Neural crest cell (in vitro differentiated cells): Measurements from ENCODE around the gene ANKRD31. TPM values are rescaled to one million over a fixed set of nuclear protein-coding genes. Genes with fewer than 3 reads are reported as not detected.
"Not testable (repeated sequence)": the region's sequence is repeated elsewhere in the genome, so short reads cannot be mapped to it uniquely, and the experiment has no call there.

ENCODE experiments used
- DNase-seq: peaks from one replicate; pipeline ENCODE4 v3.0.0; 2021; ENCODE audit warnings: low read depth, mixed read lengths, low spot score
- H3K27ac Mint-ChIP-seq: one replicate; pipeline ENCODE4 v1.8.0; 2021; ENCODE audit warnings: mild to moderate bottlenecking, mixed read lengths; ENCODE audit not compliant: unreplicated experiment
- H3K27me3 Mint-ChIP-seq: 2 replicates; pipeline ENCODE4 v1.8.0; 2021; ENCODE audit warnings: low read depth, mild to moderate bottlenecking, mixed read lengths
- H3K36me3 Mint-ChIP-seq: 2 replicates; pipeline ENCODE4 v1.8.0; 2021; ENCODE audit warnings: low read depth, mild to moderate bottlenecking, mixed read lengths
- H3K4me1 Mint-ChIP-seq: 2 replicates; pipeline ENCODE4 v1.8.0; 2021; ENCODE audit warnings: mixed read lengths
- H3K4me3 Mint-ChIP-seq: one replicate; pipeline ENCODE4 v1.8.0; 2021; ENCODE audit warnings: mild to moderate bottlenecking, mixed read lengths
- H3K9me3 Mint-ChIP-seq: 2 replicates; pipeline ENCODE4 v1.8.0; 2021; ENCODE audit warnings: mixed read lengths
- total RNA-seq: library from RNA; stranded (reverse); gene quantifications from 2 replicates; pipeline ENCODE4 v1.2.1, GENCODE V29; 2021
- TF ChIP-seq, protein P1 (sequence below): fragments of 200-600 bp; sonication (generic); conservative IDR thresholded peaks from 2 replicates; pipeline ENCODE4 v1.5.0; 2021; ENCODE audit warnings: antibody characterized with exemption, mild to moderate bottlenecking

Gene ANKRD31
- total RNA-seq, 1 donor from 2014 or later: 0.51 TPM

DNA sequence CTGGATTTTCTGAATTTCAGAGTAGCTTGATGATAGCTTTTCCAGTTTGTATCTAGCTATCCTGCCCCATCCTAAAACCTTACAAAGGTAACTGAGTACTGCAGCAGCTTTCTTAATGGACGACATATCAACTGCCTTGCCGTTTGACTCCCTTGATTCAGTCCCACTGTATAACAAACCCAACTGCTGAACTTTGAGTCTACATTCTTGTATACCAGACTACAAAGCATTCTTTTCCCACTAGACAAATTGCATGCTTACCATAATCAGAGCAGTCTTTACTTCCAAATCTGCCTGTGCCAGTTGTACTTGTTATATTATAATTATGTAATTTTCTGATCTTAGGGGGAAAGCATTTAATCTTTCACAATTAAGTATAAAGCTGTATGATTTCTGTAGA lies 47.3 kb downstream of the ANKRD31 start:
- Mint-ChIP-seq H3K9me3 (no peaks in the 10 kb centered on the region), H3K36me3 (no peaks in the 10 kb centered on the region), H3K27ac (no peak overlapping the region), H3K4me3 (no peak overlapping the region), H3K27me3 (no peaks in the 10 kb centered on the region), H3K4me1 (no peaks in the 10 kb centered on the region)
- DNase-seq: no peak
- TF ChIP-seq, protein P1, sequence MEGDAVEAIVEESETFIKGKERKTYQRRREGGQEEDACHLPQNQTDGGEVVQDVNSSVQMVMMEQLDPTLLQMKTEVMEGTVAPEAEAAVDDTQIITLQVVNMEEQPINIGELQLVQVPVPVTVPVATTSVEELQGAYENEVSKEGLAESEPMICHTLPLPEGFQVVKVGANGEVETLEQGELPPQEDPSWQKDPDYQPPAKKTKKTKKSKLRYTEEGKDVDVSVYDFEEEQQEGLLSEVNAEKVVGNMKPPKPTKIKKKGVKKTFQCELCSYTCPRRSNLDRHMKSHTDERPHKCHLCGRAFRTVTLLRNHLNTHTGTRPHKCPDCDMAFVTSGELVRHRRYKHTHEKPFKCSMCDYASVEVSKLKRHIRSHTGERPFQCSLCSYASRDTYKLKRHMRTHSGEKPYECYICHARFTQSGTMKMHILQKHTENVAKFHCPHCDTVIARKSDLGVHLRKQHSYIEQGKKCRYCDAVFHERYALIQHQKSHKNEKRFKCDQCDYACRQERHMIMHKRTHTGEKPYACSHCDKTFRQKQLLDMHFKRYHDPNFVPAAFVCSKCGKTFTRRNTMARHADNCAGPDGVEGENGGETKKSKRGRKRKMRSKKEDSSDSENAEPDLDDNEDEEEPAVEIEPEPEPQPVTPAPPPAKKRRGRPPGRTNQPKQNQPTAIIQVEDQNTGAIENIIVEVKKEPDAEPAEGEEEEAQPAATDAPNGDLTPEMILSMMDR: no peak

DNA sequence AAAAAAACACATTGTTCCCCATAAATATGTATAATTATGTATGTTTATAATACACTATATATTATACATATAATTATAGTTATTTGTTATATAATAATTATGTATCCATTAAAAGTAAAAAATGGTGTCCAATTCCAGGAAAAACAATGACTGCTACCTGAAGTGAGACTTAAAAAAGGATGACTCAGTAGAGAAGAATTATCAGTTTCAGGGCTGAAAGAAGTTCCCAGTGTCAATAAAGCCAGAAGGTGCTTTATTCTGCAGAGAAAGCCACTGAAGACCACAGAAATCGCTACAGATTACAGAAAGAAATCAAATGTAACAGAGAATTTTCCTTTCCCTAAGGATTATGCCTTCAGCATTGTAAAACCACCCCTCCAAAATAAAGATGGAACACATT lies 50.9 kb downstream of the ANKRD31 start:
- Mint-ChIP-seq H3K27me3 (peaks cover 3% of the 10 kb centered on the region), H3K36me3 (no peaks in the 10 kb centered on the region), H3K27ac (no peak overlapping the region), H3K9me3 (no peaks in the 10 kb centered on the region), H3K4me3 (no peak overlapping the region), H3K4me1 (no peaks in the 10 kb centered on the region)
- TF ChIP-seq, protein P1: no peak
- no peak for DNase-seq

DNA sequence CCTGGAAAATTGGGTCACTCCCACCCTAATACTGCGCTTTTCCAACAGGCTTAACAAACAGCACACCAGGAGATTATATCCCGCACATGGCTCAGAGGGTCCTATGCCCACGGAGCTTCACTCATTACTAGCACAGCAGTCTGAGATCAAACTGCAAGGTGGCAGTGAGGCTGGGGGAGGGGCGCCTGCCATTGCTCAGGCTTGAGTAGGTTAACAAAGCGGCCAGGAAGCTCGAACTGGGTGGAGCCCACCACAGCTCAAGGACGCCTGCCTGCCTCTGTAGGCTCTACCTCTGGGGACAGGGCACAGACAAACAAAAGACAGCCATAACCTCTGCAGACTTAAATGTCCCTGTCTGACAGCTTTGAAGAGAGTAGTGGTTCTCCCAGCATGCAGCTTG lies 60.7 kb downstream of the ANKRD31 start:
- H3K36me3 Mint-ChIP-seq: peaks cover 23% of the 10 kb centered on the region
- H3K27me3 Mint-ChIP-seq, H3K27ac Mint-ChIP-seq, H3K4me3 Mint-ChIP-seq, H3K9me3 Mint-ChIP-seq, H3K4me1 Mint-ChIP-seq, DNase-seq: not testable (repeated sequence)

DNA sequence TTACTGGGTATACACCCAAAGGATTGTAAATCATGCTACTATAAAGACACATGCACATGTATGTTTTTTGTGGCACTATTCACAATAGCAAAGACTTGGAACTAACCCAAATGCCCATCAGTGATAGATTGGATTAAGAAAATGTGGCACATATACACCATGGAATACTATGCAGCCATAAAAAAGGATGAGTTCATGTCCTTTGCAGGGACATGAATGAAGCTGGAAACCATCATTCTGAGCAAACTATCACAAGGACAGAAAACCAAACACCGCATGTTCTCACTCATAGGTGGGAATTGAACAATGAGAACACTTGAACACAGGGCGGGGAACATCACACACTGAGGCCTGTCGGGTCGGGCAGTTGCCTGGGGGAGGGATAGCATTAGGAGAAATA lies 61.8 kb downstream of the ANKRD31 start:
- not testable (repeated sequence) for H3K4me3 Mint-ChIP-seq, H3K9me3 Mint-ChIP-seq, H3K4me1 Mint-ChIP-seq, H3K27me3 Mint-ChIP-seq, DNase-seq, H3K27ac Mint-ChIP-seq
- peaks cover 23% of the 10 kb centered on the region for H3K36me3 Mint-ChIP-seq

DNA sequence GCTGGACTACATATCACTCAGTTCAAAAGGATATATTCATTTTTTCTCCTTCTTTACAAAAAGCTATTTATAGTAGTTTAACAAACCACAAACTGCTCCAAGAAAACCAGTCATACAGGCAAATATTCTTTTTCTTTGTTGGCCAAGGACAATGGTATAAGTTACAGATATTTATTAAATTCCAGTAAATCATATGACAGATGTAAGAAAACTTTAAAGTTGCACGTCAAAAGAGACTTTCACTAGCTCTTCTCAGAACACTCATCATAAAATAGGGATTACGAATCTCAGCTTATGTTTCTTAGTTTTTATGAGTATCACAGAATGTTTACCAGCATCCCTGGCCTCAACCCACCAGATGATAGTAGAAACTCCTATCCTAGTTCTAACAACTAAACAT lies 67.2 kb downstream of the ANKRD31 start:
- H3K27me3 Mint-ChIP-seq: no peaks in the 10 kb centered on the region
- H3K36me3 Mint-ChIP-seq: peaks cover 14% of the 10 kb centered on the region
- TF ChIP-seq, protein P1: no peak
- H3K27ac Mint-ChIP-seq: no peak overlapping the region
- peaks cover 7% of the 10 kb centered on the region for H3K9me3 Mint-ChIP-seq
- DNase-seq: no peak
- no peaks in the 10 kb centered on the region for H3K4me1 Mint-ChIP-seq
- H3K4me3 Mint-ChIP-seq: no peak overlapping the region

DNA sequence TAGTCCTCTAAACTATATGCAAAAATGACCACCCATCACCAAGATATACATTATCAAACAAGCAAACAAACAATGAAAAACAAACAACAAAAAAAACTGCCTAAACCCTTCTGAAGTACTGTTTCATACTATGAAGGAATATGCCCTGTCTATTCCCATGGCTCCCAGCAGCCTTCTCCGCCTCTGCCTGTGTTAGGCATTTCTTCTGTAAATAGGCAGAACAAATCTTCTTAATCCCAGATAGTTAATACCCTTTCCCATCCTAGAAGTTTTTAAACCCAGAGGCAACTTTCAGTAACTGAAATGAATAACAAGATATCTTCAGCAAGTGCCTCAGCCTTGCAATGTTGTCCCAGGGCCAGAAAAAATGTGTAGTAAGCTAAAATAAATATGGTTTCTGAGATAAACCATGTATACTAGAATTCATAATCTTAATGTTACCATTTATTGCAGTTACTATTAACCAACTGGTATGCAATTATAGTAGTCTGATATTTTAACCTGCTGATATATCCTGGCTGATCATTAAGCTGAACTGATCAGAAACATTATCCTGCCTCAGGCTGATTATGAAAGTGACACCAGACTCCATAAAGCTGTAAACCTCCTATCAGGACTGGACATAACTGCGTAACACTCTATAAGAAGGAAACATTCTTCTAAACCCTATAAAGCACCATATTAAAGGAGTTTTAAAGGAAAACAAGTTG lies 68.5 kb downstream of the ANKRD31 start:
- TF ChIP-seq, protein P1: no peak
- Mint-ChIP-seq H3K4me3 (no peak overlapping the region), H3K4me1 (no peaks in the 10 kb centered on the region), H3K27ac (no peak overlapping the region), H3K36me3 (peaks cover 7% of the 10 kb centered on the region), H3K9me3 (peaks cover 3% of the 10 kb centered on the region), H3K27me3 (no peaks in the 10 kb centered on the region)
- no peak for DNase-seq
